Activated naive CD4-positive, alpha-beta T cell treated with anti-CD3 and anti-CD28 coated beads, Interleukin-2, amount 50 U/mL, for 24 hours (primary cell): ENCODE measurements around the gene LRCH2.

Experiments
- H3K27ac Mint-ChIP-seq: one replicate; pipeline ENCODE4 v1.8.0; 2021; ENCODE audit warnings: mild to moderate bottlenecking, mixed read lengths
- H3K27me3 Mint-ChIP-seq: one replicate; pipeline ENCODE4 v1.8.0; 2021; ENCODE audit warnings: mixed read lengths
- H3K36me3 Mint-ChIP-seq: one replicate; pipeline ENCODE4 v1.8.0; 2021; ENCODE audit warnings: mixed read lengths
- H3K4me1 Mint-ChIP-seq: one replicate; pipeline ENCODE4 v1.8.0; 2021; ENCODE audit warnings: mixed read lengths
- H3K4me3 Mint-ChIP-seq: one replicate; pipeline ENCODE4 v1.8.0; 2021; ENCODE audit warnings: mild to moderate bottlenecking, mixed read lengths
- H3K9me3 Mint-ChIP-seq: one replicate; pipeline ENCODE4 v1.8.0; 2021; ENCODE audit warnings: mixed read lengths

LRCH2 gene

GRCh38 chrX:115233497-115234455 is at the start of gene LRCH2:
LRCH2 (minus strand) TSS chrX:115234096; CDS start chrX:115234041, 55 bp downstream.
- H3K4me3 Mint-ChIP-seq = no peak within 1 kb of the TSS
- H3K27ac Mint-ChIP-seq = no peak within 1 kb of the TSS
- H3K36me3 Mint-ChIP-seq = no peaks in the 10 kb centered on the region

GRCh38 chrX:115269051-115269683 is 35.3 kb upstream of the LRCH2 start:
- H3K27me3 Mint-ChIP-seq = no peaks in the 10 kb centered on the region
- H3K4me3 Mint-ChIP-seq = no peak overlapping the region
- H3K9me3 Mint-ChIP-seq = no peaks in the 10 kb centered on the region
- H3K4me1 Mint-ChIP-seq = no peaks in the 10 kb centered on the region
- H3K36me3 Mint-ChIP-seq = no peaks in the 10 kb centered on the region
- H3K27ac Mint-ChIP-seq = no peak overlapping the region

More at GRCh38 chrX:115233497-115234455, at the start of gene LRCH2:
- H3K4me1 Mint-ChIP-seq = no peaks in the 10 kb centered on the region
- H3K9me3 Mint-ChIP-seq = no peaks in the 10 kb centered on the region
- peaks cover 16% of the 10 kb centered on the region for H3K27me3 Mint-ChIP-seq

DNA sequence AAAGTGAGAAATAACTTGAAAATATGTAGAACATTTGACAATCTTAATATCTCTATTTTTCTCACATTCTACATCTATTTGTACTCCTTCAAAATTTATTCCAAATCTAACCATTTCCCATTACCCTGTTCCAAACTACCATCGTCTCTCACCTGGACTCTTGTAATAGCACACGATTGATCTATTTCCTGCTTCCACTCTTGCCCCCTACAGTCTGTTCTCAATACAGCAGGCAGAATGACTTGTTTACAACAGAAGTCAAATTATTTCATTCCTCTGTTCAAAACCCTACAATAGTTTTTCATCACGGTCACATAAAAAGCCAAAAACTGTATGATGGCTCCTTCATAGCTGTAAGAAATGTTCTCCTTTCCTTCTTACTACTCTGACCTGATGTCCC is 34.5 kb upstream of the LRCH2 start:
- no peaks in the 10 kb centered on the region for H3K9me3 Mint-ChIP-seq
- no peak overlapping the region for H3K27ac Mint-ChIP-seq
- no peaks in the 10 kb centered on the region for H3K4me1 Mint-ChIP-seq
- no peaks in the 10 kb centered on the region for H3K27me3 Mint-ChIP-seq
- H3K36me3 Mint-ChIP-seq = no peaks in the 10 kb centered on the region
- no peak overlapping the region for H3K4me3 Mint-ChIP-seq

- Mint-ChIP-seq H3K27ac (no peak overlapping the region), H3K4me3 (no peak overlapping the region), H3K4me1 (no peaks in the 10 kb centered on the region), H3K27me3 (no peaks in the 10 kb centered on the region), H3K36me3 (no peaks in the 10 kb centered on the region), H3K9me3 (no peaks in the 10 kb centered on the region)
Measured at GRCh38 chrX:115266300-115266699, 32.4 kb upstream of the LRCH2 start.

DNA sequence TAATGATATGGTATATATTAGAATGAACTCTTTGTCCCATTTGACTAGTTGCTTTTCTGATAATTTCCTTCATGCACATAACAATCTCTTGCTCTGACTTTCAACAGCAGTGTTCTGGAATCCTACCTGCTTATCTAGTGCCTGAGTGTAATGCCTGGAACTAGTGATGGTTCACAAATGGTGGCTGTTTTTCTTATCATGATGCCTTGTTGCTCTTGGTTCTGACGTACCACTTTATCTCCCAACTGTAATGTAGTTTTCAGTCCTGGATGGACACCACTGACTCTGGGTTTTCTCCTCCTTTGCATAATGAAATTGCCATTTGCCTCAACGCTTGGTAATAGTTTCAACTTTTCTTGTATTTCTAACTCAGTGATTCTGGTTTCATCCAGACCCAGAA is 30.1 kb upstream of the LRCH2 start:
- Mint-ChIP-seq H3K27me3 (no peaks in the 10 kb centered on the region), H3K9me3 (no peaks in the 10 kb centered on the region), H3K27ac (no peak overlapping the region), H3K4me3 (no peak overlapping the region), H3K36me3 (no peaks in the 10 kb centered on the region), H3K4me1 (no peaks in the 10 kb centered on the region)

DNA sequence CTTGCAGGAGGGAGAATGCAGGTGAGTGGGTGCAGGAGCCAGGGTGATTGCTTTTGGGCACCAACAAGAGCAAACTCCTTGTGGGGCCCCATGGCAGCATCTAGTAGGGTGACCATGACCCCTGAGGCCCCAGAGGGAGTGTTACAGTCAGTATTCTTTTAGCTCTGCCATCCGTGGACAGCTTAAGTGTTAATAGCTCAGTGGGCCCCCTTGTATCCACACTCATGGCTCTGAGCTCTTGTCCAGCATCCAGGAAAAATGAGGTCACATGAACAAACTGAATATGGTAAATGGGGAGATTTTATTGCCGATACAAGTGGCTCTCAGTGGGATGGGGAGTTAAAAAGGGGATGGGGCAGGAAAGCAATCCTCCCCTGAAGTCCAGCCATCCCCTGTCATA is 27.3 kb upstream of the LRCH2 start:
- Mint-ChIP-seq H3K36me3 (no peaks in the 10 kb centered on the region), H3K9me3 (no peaks in the 10 kb centered on the region), H3K27me3 (no peaks in the 10 kb centered on the region), H3K4me3 (no peak overlapping the region), H3K27ac (no peak overlapping the region), H3K4me1 (no peaks in the 10 kb centered on the region)

- Mint-ChIP-seq H3K4me1 (no peaks in the 10 kb centered on the region), H3K27me3 (no peaks in the 10 kb centered on the region), H3K9me3 (no peaks in the 10 kb centered on the region), H3K36me3 (no peaks in the 10 kb centered on the region), H3K27ac (no peak overlapping the region), H3K4me3 (no peak overlapping the region)
Measured at GRCh38 chrX:115260330-115260729, 26.4 kb upstream of the LRCH2 start.

GRCh38 chrX:115259238-115259875 is 25.5 kb upstream of the LRCH2 start:
- Mint-ChIP-seq H3K4me1 (no peaks in the 10 kb centered on the region), H3K27ac (no peak overlapping the region), H3K9me3 (no peaks in the 10 kb centered on the region), H3K27me3 (no peaks in the 10 kb centered on the region), H3K4me3 (no peak overlapping the region), H3K36me3 (no peaks in the 10 kb centered on the region)

- H3K27me3 Mint-ChIP-seq = no peaks in the 10 kb centered on the region
- no peak overlapping the region for H3K4me3 Mint-ChIP-seq
- H3K9me3 Mint-ChIP-seq = no peaks in the 10 kb centered on the region
- H3K27ac Mint-ChIP-seq = no peak overlapping the region
- no peaks in the 10 kb centered on the region for H3K36me3 Mint-ChIP-seq
- no peaks in the 10 kb centered on the region for H3K4me1 Mint-ChIP-seq
Measured at GRCh38 chrX:115257711-115258110, 23.8 kb upstream of the LRCH2 start.

GRCh38 chrX:115255003-115255402 is 21.1 kb upstream of the LRCH2 start:
- Mint-ChIP-seq H3K4me3 (no peak overlapping the region), H3K9me3 (no peaks in the 10 kb centered on the region), H3K4me1 (no peaks in the 10 kb centered on the region), H3K27me3 (no peaks in the 10 kb centered on the region), H3K36me3 (no peaks in the 10 kb centered on the region), H3K27ac (no peak overlapping the region)

DNA sequence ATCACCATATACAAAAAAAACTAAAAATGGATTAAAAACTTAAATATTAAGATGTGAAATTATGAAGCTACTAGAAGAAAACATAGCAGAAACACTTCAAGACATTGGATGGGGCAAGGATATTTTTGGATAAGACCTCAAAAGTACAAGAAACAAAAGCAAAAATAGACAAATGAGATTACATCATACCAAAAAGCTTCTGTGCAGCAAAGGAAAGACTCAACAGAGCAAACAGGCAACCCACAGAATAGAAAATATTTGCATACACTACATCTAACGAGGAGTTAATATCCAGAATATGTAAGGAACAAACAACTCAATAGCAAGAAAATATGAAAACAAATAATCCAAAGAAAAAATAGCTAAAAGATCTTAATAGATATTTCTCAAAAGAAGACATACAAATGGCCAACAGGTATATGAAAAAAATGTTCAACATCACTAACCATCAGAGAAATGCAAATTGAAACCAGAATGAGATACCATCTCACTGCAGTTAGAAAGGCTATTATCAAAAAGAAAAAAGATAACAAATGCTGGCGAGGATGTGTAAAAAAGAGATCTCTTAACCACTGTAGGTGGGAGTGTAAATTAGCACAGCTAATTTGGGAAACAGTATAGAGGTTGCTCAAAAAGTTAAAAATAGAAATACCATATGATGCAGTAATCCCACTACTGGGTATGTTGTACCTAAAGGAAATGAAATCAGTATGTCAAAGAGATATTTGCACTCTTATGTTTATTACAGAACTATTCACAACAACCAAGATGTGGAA is 17.8 kb upstream of the LRCH2 start:
- Mint-ChIP-seq H3K27me3 (no peaks in the 10 kb centered on the region), H3K27ac (no peak overlapping the region), H3K4me3 (no peak overlapping the region), H3K9me3 (no peaks in the 10 kb centered on the region), H3K4me1 (no peaks in the 10 kb centered on the region), H3K36me3 (no peaks in the 10 kb centered on the region)

DNA sequence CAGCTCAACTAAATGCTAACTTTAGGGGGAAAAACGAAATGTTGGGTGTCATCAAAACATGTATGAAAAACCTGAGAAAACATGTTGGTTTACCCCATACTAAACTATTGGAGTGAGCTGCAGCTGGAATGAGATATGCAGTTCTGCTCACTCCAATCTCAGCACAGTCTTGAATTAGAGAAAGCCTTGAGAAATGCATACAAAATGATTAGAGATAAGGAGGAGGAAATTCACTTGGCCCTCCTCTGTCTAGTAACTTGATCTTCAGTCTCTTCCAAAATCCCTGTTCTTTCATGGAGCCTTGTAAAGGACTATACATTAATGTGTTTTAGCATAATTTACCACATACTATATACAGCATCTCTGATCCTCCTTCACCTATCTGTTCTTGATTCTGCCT is 3.2 kb upstream of the LRCH2 start:
- Mint-ChIP-seq H3K36me3 (no peaks in the 10 kb centered on the region), H3K9me3 (no peaks in the 10 kb centered on the region), H3K27me3 (peaks cover 15% of the 10 kb centered on the region), H3K4me3 (no peak overlapping the region), H3K27ac (no peak overlapping the region), H3K4me1 (no peaks in the 10 kb centered on the region)

DNA sequence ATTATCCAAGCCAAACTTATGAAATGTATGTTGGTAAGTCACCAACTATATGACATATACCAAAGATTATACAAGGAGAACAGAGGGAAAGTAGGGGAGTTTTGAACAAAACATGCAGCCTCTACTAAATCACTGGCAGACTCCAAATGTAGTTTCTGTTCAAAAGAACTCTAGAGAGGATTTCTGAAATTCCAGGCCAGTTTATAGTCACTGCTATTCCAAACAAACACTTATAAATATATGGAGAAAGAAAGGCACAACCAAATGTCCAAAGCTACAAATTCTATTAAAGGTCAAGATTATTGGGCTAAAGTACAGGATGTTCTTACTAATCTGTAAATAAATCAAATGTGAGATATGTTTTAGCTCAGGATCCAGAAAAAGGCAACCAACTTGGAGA is 2.7 kb upstream of the LRCH2 start:
- Mint-ChIP-seq H3K27ac (no peak overlapping the region), H3K4me3 (no peak overlapping the region), H3K36me3 (no peaks in the 10 kb centered on the region), H3K4me1 (no peaks in the 10 kb centered on the region), H3K27me3 (peaks cover 15% of the 10 kb centered on the region), H3K9me3 (no peaks in the 10 kb centered on the region)

DNA sequence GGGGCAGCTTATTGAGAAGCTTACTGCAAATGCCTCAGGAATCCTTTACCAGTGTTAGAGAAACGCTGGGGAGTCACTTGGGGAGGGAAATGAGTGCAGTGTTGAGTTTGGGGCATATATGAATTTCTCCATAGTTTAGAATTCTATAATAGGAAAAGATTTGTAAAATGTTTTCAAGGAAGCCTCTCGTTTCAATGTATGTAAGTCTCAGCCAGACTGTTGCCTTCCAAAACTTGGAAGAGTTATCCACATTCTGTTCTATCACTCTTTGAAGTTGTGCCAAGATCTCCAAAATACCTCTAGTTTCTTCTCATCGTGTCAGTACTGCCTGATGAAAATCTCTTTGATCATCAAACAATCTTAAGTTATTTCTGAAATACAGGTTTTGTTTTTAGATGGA is 565 bp upstream of the LRCH2 start:
- Mint-ChIP-seq H3K27me3 (peaks cover 16% of the 10 kb centered on the region), H3K4me1 (no peaks in the 10 kb centered on the region), H3K4me3 (no peak overlapping the region), H3K36me3 (no peaks in the 10 kb centered on the region), H3K27ac (no peak overlapping the region), H3K9me3 (no peaks in the 10 kb centered on the region)

DNA sequence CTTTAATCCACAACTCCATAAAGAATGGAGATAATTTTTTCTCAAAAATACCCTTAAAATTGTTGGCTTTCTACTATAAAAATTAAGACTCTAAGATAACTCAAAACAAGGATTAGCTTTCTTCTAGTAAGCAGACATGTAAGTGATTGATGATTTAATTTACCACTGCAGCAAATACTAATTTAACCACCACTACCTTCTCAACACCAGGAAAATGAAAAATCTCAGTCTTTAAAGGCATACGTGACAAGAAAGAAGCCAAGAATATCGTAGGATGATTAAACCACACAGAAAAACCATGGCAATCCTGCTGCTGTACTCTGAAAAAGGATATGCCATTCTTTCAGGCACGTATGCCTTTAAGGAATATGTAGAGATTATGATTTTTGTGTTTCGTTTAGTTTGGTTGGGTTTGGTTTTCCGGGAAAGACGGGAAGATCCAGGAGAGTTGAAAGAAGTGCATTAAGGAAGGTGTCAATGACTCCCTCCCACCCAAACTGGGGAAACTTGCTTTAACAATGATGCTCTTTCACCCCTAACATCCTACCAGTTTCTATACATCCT is 881 bp downstream of the LRCH2 start:
- peaks cover 16% of the 10 kb centered on the region for H3K27me3 Mint-ChIP-seq
- H3K27ac Mint-ChIP-seq = no peak overlapping the region
- no peak overlapping the region for H3K4me3 Mint-ChIP-seq

More for the DNA sequence above, 881 bp downstream of the LRCH2 start:
- no peaks in the 10 kb centered on the region for H3K4me1 Mint-ChIP-seq
- H3K36me3 Mint-ChIP-seq = no peaks in the 10 kb centered on the region
- no peaks in the 10 kb centered on the region for H3K9me3 Mint-ChIP-seq
